Epithelial cell of esophagus (primary cell): ENCODE measurements around the gene AKAP8.
"Not testable (repeated sequence)": the region's sequence is repeated elsewhere in the genome, so short reads cannot be mapped to it uniquely, and the experiment has no call there.

Experiments used
- DNase-seq: peaks from one replicate; pipeline ENCODE4 v3.0.0; 2010; ENCODE audit warnings: low read depth
- H3K4me3 ChIP-seq: 2 replicates; pipeline ENCODE4 v1.5.1; 2011; ENCODE audit warnings: mild to moderate bottlenecking, low read length, control low read depth
- CTCF ChIP-seq: IDR thresholded peaks from 2 replicates; pipeline ENCODE4 v1.5.1; 2011; ENCODE audit warnings: low read depth, mild to moderate bottlenecking, low read length, control low read depth, inconsistent platforms; ENCODE audit not compliant: insufficient read depth; ENCODE audit errors: missing control alignments

Gene AKAP8

GRCh38 chr19:15418579-15419412 lies 39.2 kb upstream of the AKAP8 start, which contains the start of gene AKAP8L:
TSS of gene AKAP8L (minus strand) at chr19:15418988. CDS start at chr19:15418923, 65 bp downstream.
- H3K4me3 ChIP-seq, result peak within 1 kb of the TSS; percentile 94
- DNase-seq, result peak; percentile 100
- peak; percentile 72 for TF ChIP-seq CTCF

GRCh38 chr19:15418231-15418578 lies 38.6 kb upstream of the AKAP8 start:
- peak overlapping the region; percentile 94 for H3K4me3 ChIP-seq
- TF ChIP-seq CTCF, result no peak
- peak; percentile 19 for DNase-seq

- peak overlapping the region; percentile 94 for H3K4me3 ChIP-seq
- DNase-seq, result peak; percentile 34
- no peak for TF ChIP-seq CTCF
Observed at GRCh38 chr19:15417699-15418098, 38.1 kb upstream of the AKAP8 start.

GRCh38 chr19:15412832-15413231 lies 33.2 kb upstream of the AKAP8 start:
- DNase-seq, result no peak
- H3K4me3 ChIP-seq, result no peak overlapping the region
- no peak for TF ChIP-seq CTCF

GRCh38 chr19:15411351-15411750 lies 31.8 kb upstream of the AKAP8 start:
- H3K4me3 ChIP-seq, DNase-seq: not testable (repeated sequence)

- TF ChIP-seq CTCF, result no peak
- no peak overlapping the region for H3K4me3 ChIP-seq
- DNase-seq, result no peak
Observed at GRCh38 chr19:15404780-15405211, 25.2 kb upstream of the AKAP8 start.

GRCh38 chr19:15404097-15404779 lies 24.7 kb upstream of the AKAP8 start:
- H3K4me3 ChIP-seq, result no peak overlapping the region
- DNase-seq, result no peak
- no peak for TF ChIP-seq CTCF
